ENCODE data around the gene TMEFF1.

Gene TMEFF1

DNA sequence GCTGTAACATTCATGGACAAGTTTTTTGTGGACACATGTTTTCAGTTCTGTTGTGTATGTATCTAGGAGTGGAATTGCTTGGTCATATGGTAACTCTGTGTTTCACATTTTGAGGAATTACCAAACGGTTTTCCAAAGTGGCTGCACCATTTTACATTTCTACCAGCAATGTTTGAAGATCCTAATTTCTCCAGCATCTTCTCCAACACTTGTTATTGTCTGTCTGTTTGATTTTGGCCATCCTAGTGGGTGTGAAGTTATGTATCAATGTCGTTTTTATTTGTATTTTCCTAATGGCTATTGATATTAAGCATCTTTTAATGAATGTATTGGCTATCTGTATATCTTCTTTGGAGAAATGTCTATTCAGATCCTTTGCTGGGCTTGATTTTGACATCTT, 6.9 kb downstream of the TMEFF1 start:
- Histone ChIP-seq H3K9me3 (ENCODE audit: insufficient read depth, low read length) (no peaks in the 10 kb centered on the region), H3K9ac (ENCODE audit: low read length) (no peak overlapping the region), H3K27me3 (ENCODE audit: low read length) (no peaks in the 10 kb centered on the region), H3F3A (ENCODE audit: insufficient read depth) (no peaks in the 10 kb centered on the region), H3K4me2 (ENCODE audit: low read depth, low read length, poor library complexity, severe bottlenecking) (no peak overlapping the region), H3K4me3 (ENCODE audit: insufficient read depth, low read length, poor library complexity, severe bottlenecking) (no peak overlapping the region), H3K9me2 (replicated peaks; ENCODE audit: insufficient read depth, low read length) (no peaks in the 10 kb centered on the region), H3K27ac (ENCODE audit: low read depth, low read length) (no peak overlapping the region), H3K36me3 (ENCODE audit: low read length) (no peaks in the 10 kb centered on the region), H2AFZ (ENCODE audit: low read depth, low read length, severe bottlenecking) (no peak overlapping the region), H3K79me2 (ENCODE audit: insufficient read depth, low read length) (no peaks in the 10 kb centered on the region), H4K20me1 (ENCODE audit: low read depth, low read length) (no peaks in the 10 kb centered on the region)
- TF ChIP-seq, protein P1, sequence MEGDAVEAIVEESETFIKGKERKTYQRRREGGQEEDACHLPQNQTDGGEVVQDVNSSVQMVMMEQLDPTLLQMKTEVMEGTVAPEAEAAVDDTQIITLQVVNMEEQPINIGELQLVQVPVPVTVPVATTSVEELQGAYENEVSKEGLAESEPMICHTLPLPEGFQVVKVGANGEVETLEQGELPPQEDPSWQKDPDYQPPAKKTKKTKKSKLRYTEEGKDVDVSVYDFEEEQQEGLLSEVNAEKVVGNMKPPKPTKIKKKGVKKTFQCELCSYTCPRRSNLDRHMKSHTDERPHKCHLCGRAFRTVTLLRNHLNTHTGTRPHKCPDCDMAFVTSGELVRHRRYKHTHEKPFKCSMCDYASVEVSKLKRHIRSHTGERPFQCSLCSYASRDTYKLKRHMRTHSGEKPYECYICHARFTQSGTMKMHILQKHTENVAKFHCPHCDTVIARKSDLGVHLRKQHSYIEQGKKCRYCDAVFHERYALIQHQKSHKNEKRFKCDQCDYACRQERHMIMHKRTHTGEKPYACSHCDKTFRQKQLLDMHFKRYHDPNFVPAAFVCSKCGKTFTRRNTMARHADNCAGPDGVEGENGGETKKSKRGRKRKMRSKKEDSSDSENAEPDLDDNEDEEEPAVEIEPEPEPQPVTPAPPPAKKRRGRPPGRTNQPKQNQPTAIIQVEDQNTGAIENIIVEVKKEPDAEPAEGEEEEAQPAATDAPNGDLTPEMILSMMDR (IDR thresholded peaks at IDR 0.05; ENCODE audit: insufficient read depth, low read length, poor library complexity, severe bottlenecking): no peak
- no peak for TF ChIP-seq EZH2phosphoT487 (conservative IDR thresholded peaks at IDR 0.05; ENCODE audit: low read length)

DNA sequence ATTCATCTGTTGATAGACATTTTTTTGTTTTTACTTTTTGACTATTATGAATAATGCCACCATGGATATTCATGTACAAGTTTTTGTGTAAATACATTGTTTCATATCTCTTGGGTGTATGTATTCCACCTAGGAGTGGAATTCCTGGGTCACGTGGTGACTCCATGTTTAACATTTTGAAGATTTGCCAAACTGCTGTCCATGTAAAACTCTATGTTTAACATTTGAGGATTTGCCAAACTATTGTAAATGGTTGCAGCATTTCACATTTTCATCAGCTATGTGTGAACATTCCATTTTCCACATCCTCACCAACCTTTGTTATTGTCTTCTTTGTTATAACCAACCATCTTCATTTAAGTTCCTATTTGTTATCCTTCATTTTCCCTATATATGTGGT, 12.2 kb downstream of the TMEFF1 start:
- TF ChIP-seq, protein P1 (IDR thresholded peaks at IDR 0.05; ENCODE audit: insufficient read depth, low read length, poor library complexity, severe bottlenecking): no peak
- no peak for TF ChIP-seq EZH2phosphoT487 (conservative IDR thresholded peaks at IDR 0.05; ENCODE audit: low read length)
- H3K27ac ChIP-seq (ENCODE audit: low read depth, low read length): no peak overlapping the region
- H3K9ac ChIP-seq (ENCODE audit: low read length): no peak overlapping the region
- H2AFZ ChIP-seq (ENCODE audit: low read depth, low read length, severe bottlenecking): no peak overlapping the region
- H3K4me2 ChIP-seq (ENCODE audit: low read depth, low read length, poor library complexity, severe bottlenecking): no peak overlapping the region
- no peak overlapping the region for H3K4me3 ChIP-seq (ENCODE audit: insufficient read depth, low read length, poor library complexity, severe bottlenecking)
- H3K9me2 ChIP-seq (replicated peaks; ENCODE audit: insufficient read depth, low read length): no peaks in the 10 kb centered on the region
- no peaks in the 10 kb centered on the region for H4K20me1 ChIP-seq (ENCODE audit: low read depth, low read length)
- H3F3A ChIP-seq (ENCODE audit: insufficient read depth): no peaks in the 10 kb centered on the region
- H3K27me3 ChIP-seq (ENCODE audit: low read length): no peaks in the 10 kb centered on the region
- no peaks in the 10 kb centered on the region for H3K36me3 ChIP-seq (ENCODE audit: low read length)
- H3K79me2 ChIP-seq (ENCODE audit: insufficient read depth, low read length): no peaks in the 10 kb centered on the region
- H3K9me3 ChIP-seq (ENCODE audit: insufficient read depth, low read length): no peaks in the 10 kb centered on the region

DNA sequence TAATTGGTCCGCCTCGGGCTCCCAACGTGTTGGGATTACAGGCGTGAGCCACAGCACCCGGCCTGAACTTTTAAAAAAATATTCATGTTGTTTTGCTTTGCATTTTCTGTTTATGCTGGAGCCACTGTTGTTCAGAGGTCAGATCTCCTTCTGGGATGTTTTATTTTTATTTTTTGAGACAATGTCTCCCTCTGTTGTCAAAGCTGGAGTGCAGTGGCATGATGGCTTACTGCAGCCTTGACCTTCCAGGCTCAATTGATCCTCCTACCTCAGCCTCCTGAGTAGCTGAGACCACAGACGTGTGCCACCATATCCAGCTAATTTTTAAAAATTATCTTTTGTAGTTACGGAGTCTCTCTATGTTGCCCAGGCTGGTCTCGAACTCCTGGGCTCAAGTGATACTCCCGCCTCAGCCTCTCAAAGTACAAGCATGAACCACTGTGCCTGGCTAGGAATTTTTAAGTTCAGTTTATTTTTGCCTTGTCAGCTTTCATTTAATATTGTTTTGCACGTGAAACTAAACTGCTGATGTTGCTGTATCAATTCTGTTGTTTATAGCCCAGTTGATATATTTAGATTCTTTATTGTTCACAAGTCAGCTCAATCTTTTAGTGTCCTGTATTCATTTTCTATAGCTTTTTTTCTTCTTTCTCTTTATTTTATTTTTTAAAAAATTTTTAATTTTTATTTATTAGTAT, 13.7 kb downstream of the TMEFF1 start:
- no peak overlapping the region for H3K9ac ChIP-seq (ENCODE audit: low read length)
- H2AFZ ChIP-seq (ENCODE audit: low read depth, low read length, severe bottlenecking): no peak overlapping the region
- no peaks in the 10 kb centered on the region for H3K9me3 ChIP-seq (ENCODE audit: insufficient read depth, low read length)
- H3K27me3 ChIP-seq (ENCODE audit: low read length): no peaks in the 10 kb centered on the region
- no peaks in the 10 kb centered on the region for H3K9me2 ChIP-seq (replicated peaks; ENCODE audit: insufficient read depth, low read length)
- no peaks in the 10 kb centered on the region for H3K36me3 ChIP-seq (ENCODE audit: low read length)
- H3K4me2 ChIP-seq (ENCODE audit: low read depth, low read length, poor library complexity, severe bottlenecking): no peak overlapping the region
- no peaks in the 10 kb centered on the region for H4K20me1 ChIP-seq (ENCODE audit: low read depth, low read length)
- H3K4me3 ChIP-seq (ENCODE audit: insufficient read depth, low read length, poor library complexity, severe bottlenecking): no peak overlapping the region
- H3K79me2 ChIP-seq (ENCODE audit: insufficient read depth, low read length): no peaks in the 10 kb centered on the region
- H3F3A ChIP-seq (ENCODE audit: insufficient read depth): no peaks in the 10 kb centered on the region
- TF ChIP-seq, protein P1 (IDR thresholded peaks at IDR 0.05; ENCODE audit: insufficient read depth, low read length, poor library complexity, severe bottlenecking): no peak
- no peak for TF ChIP-seq EZH2phosphoT487 (conservative IDR thresholded peaks at IDR 0.05; ENCODE audit: low read length)
- H3K27ac ChIP-seq (ENCODE audit: low read depth, low read length): no peak overlapping the region

All from SU-DHL-6 (cell line).